K562 (cell line): Measurements from ENCODE around the gene TMEM131L. TPM values are rescaled to one million over a fixed set of nuclear protein-coding genes. Genes with fewer than 3 reads are reported as not detected.

Experiments used
- ATAC-seq: fragments of 200-7000 bp; cut with Tn5 transposase; 3 replicates; pipeline ENCODE4 v1.9.1; 2020; ENCODE audit warnings: moderate library complexity
- BruUV-seq: library from RNA; stranded (reverse); fragments of 400-500 nt; replicated peaks from 2 replicates; lab custom pipeline; 2021; lab: Mats Ljungman, UMichigan
- CTCF ChIA-PET: fragments of 300-600 bp; formaldehyde crosslinking; extraction: SDS; loops from one replicate; lab custom pipeline; 2021; ENCODE audit warnings: low intra/inter-chr PET ratio; lab: Yijun Ruan, JAX
- POLR2A ChIA-PET: fragments of 300-600, 350-650 bp; sonication (Branson Sonifier 250); formaldehyde crosslinking; extraction: SDS; loops from one replicate; lab custom pipeline; 2021; ENCODE audit warnings: antibody characterized with exemption, inconsistent platforms; lab: Yijun Ruan, JAX
- DNase-seq, 4 experiments: peaks; one replicate each; pipeline versions ENCODE4 v3.0.0 to v3.0.0-alpha.2; 2011 to 2018; ENCODE audit warnings: low spot score in 3 of 4, mixed read lengths in 3 of 4; ENCODE audit errors: extremely low read depth in 1 of 4
- FAIRE-seq: peaks from 2 replicates; lab custom pipeline; 2011; peaks lifted over from hg19 to GRCh38; lab: Jason Lieb, UNC
- H2AFZ ChIP-seq: 2 replicates; pipeline ENCODE4 v1.6.0; 2011; ENCODE audit warnings: low read depth, low read length, control low read depth, inconsistent platforms
- H3K27ac ChIP-seq: fragments of 200-600 bp; 3 replicates; pipeline ENCODE4 v1.8.0; 2011; ENCODE audit warnings: low read depth, mild to moderate bottlenecking, control low read depth, inconsistent platforms, low read length, moderate library complexity, mixed read lengths; ENCODE audit errors: extremely low read depth
- H3K27me3 ChIP-seq, 2 experiments: fragments of 300-600 bp in 1 of 2; 2 replicates in 1 of 2; 3 replicates in 1 of 2; pipeline versions ENCODE4 v1.6.0 to v1.8.0; 2011; ENCODE audit warnings: inconsistent platforms in 2 of 2, low read length in 2 of 2, mild to moderate bottlenecking in 1 of 2, mixed read lengths in 1 of 2, moderate library complexity in 1 of 2; ENCODE audit not compliant: control insufficient read depth in 2 of 2, insufficient read depth in 2 of 2
- H3K36me3 ChIP-seq: fragments of 300-600 bp; 3 replicates; pipeline ENCODE4 v1.8.0; 2011; ENCODE audit warnings: mild to moderate bottlenecking, low read length, inconsistent platforms; ENCODE audit not compliant: control insufficient read depth, insufficient read depth
- H3K4me1 ChIP-seq, 2 experiments: fragments of 200-600 bp in 1 of 2; replicated peaks in 1 of 2; 2 replicates in 1 of 2; 3 replicates in 1 of 2; pipeline versions ENCODE4 v1.5.1 to v1.8.0; 2011; ENCODE audit warnings: inconsistent platforms in 2 of 2, low read length in 2 of 2, mild to moderate bottlenecking in 1 of 2, mixed read lengths in 1 of 2, moderate library complexity in 1 of 2; ENCODE audit not compliant: control insufficient read depth in 2 of 2, insufficient read depth in 2 of 2
- H3K4me2 ChIP-seq: 2 replicates; pipeline ENCODE4 v1.6.1; 2011; ENCODE audit warnings: low read length, control low read depth, inconsistent platforms, mixed read lengths; ENCODE audit not compliant: insufficient read depth
- H3K4me3 ChIP-seq: fragments of 200-600 bp; sonication (generic), shearing (Covaris generic); 2 replicates; pipeline ENCODE4 v1.5.1; 2016; ENCODE audit warnings: control low read depth, inconsistent platforms
- H3K79me2 ChIP-seq: fragments of 200-600 bp; 3 replicates; pipeline ENCODE4 v1.8.0; 2011; ENCODE audit warnings: low read length, inconsistent platforms; ENCODE audit not compliant: control insufficient read depth, insufficient read depth
- H3K9ac ChIP-seq, 2 experiments: 2 replicates each; pipeline versions ENCODE4 v1.6.0 to v1.6.1; 2011; ENCODE audit warnings: low read depth in 2 of 2, low read length in 2 of 2, control low read depth in 1 of 2, inconsistent platforms in 1 of 2, mild to moderate bottlenecking in 1 of 2, mixed read lengths in 1 of 2; ENCODE audit not compliant: insufficient read depth in 1 of 2
- H3K9me1 ChIP-seq: one replicate; pipeline ENCODE4 v1.6.0; 2011; ENCODE audit warnings: inconsistent platforms, mild to moderate bottlenecking, low read length, moderate library complexity; ENCODE audit not compliant: control insufficient read depth, insufficient read depth
- H3K9me3 ChIP-seq: replicated peaks from 2 replicates; pipeline ENCODE4 v1.5.1; 2011; ENCODE audit warnings: low read depth, low read length, inconsistent platforms; ENCODE audit not compliant: control insufficient read depth, insufficient read depth
- H4K20me1 ChIP-seq: replicated peaks from 2 replicates; pipeline ENCODE4 v1.6.1; 2011; ENCODE audit warnings: low read length, inconsistent platforms, mixed read lengths; ENCODE audit not compliant: control insufficient read depth, insufficient read depth
- HCFC1 ChIP-seq: IDR thresholded peaks from 2 replicates; pipeline ENCODE4 v1.6.1; 2012; ENCODE audit warnings: low read depth, low read length, improper control_type of control experiment
- ZNF76 ChIP-seq: fragments of 250-450 bp; sonication (Bioruptor Pico); IDR thresholded peaks from 2 replicates; pipeline ENCODE4 v1.4.0; 2020; ENCODE audit warnings: mild to moderate bottlenecking, moderate library complexity, borderline replicate concordance
- WGBS: fragments of 100-300 bp; shearing (Covaris generic); methylation state at CpG from one replicate; pipeline ENCODE4 v1.1.6; 2016; ENCODE audit warnings: low coverage, mixed read lengths; ENCODE audit not compliant: insufficient coverage; ENCODE audit errors: missing lambda C conversion rate; 5-methylcytosine and 5-hydroxymethylcytosine counted together
- in situ Hi-C: fragments of 300-500 bp; cut with MboI; formaldehyde crosslinking; loops from 4 replicates; pipeline ENCODE4 v1.15.0; 2018; ENCODE audit warnings: inconsistent platforms, mixed read lengths
- intact Hi-C: fragments of 100-400 bp; cut with micrococcal nuclease; formaldehyde crosslinking; loops from 2 replicates; pipeline ENCODE4 v1.14.2; 2022
- polyA plus RNA-seq, 8 experiments: library from polyadenylated mRNA; depleted of rRNA in 4 of 8; stranded (reverse) in 5 of 8; unstranded in 3 of 8; fragments of >200 nt; fragmentation: Nextera tagmentation in 2 of 8; fragmentation: Illumina TruSeq in 1 of 8; extraction: Ambion mirVana in 2 of 8; extraction: Trizol in 1 of 8; gene quantifications; 2 replicates each; pipeline versions ENCODE4 v1.2.1 to v1.2.3, GENCODE V29; 2011 to 2014; ENCODE audit warnings: inconsistent platforms in 1 of 8, missing spikeins in 1 of 8
- total RNA-seq, 7 experiments: library from RNA; depleted of rRNA in 6 of 7; stranded (reverse); fragments of >200 nt in 6 of 7; fragmentation: Illumina TruSeq in 2 of 7; extraction: Trizol in 2 of 7; gene quantifications; 2 replicates each; pipeline versions ENCODE4 v1.2.1 to v1.2.3, GENCODE V29; 2011 to 2021; ENCODE audit warnings: low replicate concordance in 1 of 7
- TF ChIP-seq, protein P1 (sequence below), 2 experiments: fragments of 450-650 bp; IDR thresholded peaks; 2 replicates each; pipeline ENCODE4 v1.6.1; 2016
- TF ChIP-seq, protein P2 (sequence below): IDR thresholded peaks from 2 replicates; pipeline ENCODE4 v1.6.1; 2012; ENCODE audit warnings: low read depth, low read length, improper control_type of control experiment, borderline replicate concordance

Gene TMEM131L
- total and polyA plus RNA-seq, 9 of the 15 experiments (the other 6 are each of a cell fraction or from before 2014, with no cell fraction given), result 1.2 to 20.8 (median 12.9) TPM

DNA sequence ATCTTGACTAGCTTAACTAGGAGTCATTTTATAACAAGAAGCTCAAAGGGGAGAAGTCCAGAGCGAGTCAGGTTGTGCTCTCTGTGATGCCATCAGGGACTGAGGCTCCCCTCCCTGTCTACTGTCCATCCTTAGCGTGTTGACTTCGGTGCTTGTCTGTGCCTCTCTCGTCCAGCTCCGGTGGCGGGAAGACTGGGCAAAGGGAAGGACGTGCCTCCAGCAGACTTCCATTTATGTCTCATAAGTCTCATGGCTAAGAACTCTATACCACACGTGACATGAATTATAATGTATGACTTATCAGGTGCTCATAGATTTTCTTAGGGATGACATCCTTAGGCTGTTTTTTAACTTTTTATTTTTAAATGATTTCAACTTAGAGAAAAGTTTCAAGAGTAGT is 125.3 kb downstream of the TMEM131L start:
- in situ Hi-C loops, result no loop called here
- CTCF ChIA-PET, result no interaction called here
- FAIRE-seq (no peak), DNase-seq (no peak), ATAC-seq (no peak)
- Histone ChIP-seq H2AFZ (no peak overlapping the region), H3K4me2 (no peak overlapping the region), H3K4me3 (no peak overlapping the region), H3K9me1 (no peaks in the 10 kb centered on the region), H3K27ac (no peak overlapping the region), H3K9me3 (no peaks in the 10 kb centered on the region), H3K79me2 (no peaks in the 10 kb centered on the region), H3K36me3 (peaks cover 66% of the 10 kb centered on the region), H4K20me1 (no peaks in the 10 kb centered on the region), H3K4me1 (no peaks in the 10 kb centered on the region), H3K27me3 (no peaks in the 10 kb centered on the region), H3K9ac (no peak overlapping the region)
- intact Hi-C loops, result no loop called here
- WGBS, result 85% methylated on average over 8 of the region's 8 CpGs
- no TSS peak for BruUV-seq
- TF ChIP-seq, protein P1, sequence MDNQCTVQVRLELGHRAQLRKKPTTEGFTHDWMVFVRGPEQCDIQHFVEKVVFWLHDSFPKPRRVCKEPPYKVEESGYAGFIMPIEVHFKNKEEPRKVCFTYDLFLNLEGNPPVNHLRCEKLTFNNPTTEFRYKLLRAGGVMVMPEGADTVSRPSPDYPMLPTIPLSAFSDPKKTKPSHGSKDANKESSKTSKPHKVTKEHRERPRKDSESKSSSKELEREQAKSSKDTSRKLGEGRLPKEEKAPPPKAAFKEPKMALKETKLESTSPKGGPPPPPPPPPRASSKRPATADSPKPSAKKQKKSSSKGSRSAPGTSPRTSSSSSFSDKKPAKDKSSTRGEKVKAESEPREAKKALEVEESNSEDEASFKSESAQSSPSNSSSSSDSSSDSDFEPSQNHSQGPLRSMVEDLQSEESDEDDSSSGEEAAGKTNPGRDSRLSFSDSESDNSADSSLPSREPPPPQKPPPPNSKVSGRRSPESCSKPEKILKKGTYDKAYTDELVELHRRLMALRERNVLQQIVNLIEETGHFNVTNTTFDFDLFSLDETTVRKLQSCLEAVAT (IDR thresholded peaks at IDR 0.05), result no peak
- TF ChIP-seq ZNF76 (CRISPR knock-in tag) (no peak), HCFC1 (no peak)
- TF ChIP-seq, protein P2, sequence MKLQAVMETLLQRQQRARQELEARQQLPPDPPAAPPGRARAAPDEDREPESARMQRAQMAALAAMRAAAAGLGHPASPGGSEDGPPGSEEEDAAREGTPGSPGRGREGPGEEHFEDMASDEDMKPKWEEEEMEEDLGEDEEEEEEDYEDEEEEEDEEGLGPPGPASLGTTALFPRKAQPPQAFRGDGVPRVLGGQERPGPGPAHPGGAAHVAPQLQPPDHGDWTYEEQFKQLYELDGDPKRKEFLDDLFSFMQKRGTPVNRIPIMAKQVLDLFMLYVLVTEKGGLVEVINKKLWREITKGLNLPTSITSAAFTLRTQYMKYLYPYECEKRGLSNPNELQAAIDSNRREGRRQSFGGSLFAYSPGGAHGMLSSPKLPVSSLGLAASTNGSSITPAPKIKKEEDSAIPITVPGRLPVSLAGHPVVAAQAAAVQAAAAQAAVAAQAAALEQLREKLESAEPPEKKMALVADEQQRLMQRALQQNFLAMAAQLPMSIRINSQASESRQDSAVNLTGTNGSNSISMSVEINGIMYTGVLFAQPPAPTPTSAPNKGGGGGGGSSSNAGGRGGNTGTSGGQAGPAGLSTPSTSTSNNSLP, result no peak
- POLR2A ChIA-PET, result no interaction called here
